Forelimb muscle (tissue), 1 donor: ENCODE results near the gene ERC2. TPM values are rescaled to one million over a fixed set of nuclear protein-coding genes. Genes with fewer than 3 reads are reported as not detected.
A peak's percentile ranks its signal among the peaks of the same experiment; 100 is the strongest.

Source experiments
- DNase-seq: peaks from one replicate; pipeline ENCODE4 v3.0.0-alpha.2; 2013; ENCODE audit warnings: low read depth
- polyA plus RNA-seq: library from polyadenylated mRNA; unstranded; fragments of 120-200 nt; gene quantifications from one replicate; pipeline ENCODE4 v1.2.1, GENCODE V29; 2013; ENCODE audit not compliant: insufficient read length

ERC2 gene
- polyA plus RNA-seq, 1 donor = 1.2 TPM

- no peak for DNase-seq
Measured at GRCh38 chr3:56123487-56123886, 344.8 kb downstream of the ERC2 start.

DNA sequence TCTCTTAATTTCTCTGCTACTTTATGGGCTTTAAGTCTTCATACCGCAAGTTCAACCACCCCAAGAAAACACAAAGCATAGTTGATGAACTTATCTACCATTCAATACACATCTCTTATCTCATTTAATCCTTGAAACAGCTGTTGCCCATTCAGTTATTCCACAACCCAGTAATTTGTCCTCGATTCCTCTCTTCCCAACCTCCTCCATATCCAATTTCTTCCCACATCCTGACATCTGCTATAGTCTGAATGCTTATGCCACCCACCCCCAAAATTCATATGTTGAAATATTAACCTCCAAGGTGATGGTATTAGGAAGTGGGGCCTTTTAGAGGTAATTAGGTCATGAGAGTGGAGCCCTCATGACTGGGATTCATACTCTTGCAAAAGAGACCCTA, 345.4 kb downstream of the ERC2 start:
- DNase-seq = no peak

DNA sequence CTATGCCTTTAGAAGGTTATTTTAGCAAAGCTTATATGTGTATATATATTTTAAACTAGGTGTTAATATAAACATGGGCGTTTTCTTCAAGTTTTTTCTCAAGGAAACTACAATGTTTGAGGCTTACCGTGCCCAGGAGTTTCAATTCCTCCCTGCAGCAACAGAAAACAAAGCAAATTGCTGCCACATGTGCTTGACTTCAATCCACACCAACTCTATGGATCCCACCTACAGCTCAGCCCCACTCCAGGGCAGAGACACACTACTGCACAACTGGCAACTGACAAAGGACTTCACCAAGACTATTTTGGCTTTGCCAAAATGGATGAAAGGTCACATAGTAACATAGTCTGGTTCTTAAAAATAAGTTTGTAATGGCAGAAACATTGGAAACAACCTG, 346.6 kb downstream of the ERC2 start:
- DNase-seq = no peak

- DNase-seq = no peak
Measured at GRCh38 chr3:56119575-56120349, 348.5 kb downstream of the ERC2 start.

- DNase-seq = no peak
Measured at GRCh38 chr3:56118968-56119367, 349.3 kb downstream of the ERC2 start.

GRCh38 chr3:56115698-56116097, 352.6 kb downstream of the ERC2 start:
- DNase-seq = no peak

- no peak for DNase-seq
Measured at GRCh38 chr3:56115199-56115598, 353.1 kb downstream of the ERC2 start.

- DNase-seq = no peak
Measured at GRCh38 chr3:56113908-56114307, 354.4 kb downstream of the ERC2 start.

GRCh38 chr3:56113231-56113630, 355.0 kb downstream of the ERC2 start:
- DNase-seq = no peak

DNA sequence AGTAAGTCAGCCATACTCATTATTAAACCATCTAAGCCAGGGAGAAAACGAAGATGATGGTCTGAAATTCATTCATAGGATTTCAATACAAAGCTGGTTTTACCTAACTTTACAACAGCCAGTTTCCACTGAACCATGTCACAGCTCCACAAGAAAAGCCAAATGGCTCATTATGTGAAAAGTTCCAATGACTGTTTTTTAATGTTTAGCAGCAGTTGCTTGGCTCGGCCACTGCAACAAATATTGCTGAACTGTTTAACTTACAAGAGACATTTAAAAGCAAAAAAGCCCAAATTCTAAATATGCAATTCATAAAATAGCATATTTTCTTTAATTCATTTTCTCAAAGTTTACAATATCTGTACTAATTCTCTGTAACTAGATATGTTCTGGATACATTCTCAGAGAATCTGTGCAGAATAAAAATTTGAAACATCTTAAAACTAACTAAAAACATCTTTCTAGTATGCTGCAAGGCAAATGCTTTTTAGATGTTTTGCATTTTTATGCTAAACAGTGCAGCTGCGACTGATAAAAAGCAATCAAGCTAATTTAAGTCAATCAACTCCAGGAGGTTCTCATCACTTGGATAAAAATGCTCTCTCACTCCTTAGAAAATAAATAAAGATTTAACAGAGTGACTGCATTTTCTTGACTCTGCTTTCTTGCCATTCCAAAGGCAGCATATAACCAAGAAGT, 356.5 kb downstream of the ERC2 start:
- DNase-seq = peak; percentile 31

- no peak for DNase-seq
Measured at GRCh38 chr3:56110886-56111285, 357.4 kb downstream of the ERC2 start.

DNA sequence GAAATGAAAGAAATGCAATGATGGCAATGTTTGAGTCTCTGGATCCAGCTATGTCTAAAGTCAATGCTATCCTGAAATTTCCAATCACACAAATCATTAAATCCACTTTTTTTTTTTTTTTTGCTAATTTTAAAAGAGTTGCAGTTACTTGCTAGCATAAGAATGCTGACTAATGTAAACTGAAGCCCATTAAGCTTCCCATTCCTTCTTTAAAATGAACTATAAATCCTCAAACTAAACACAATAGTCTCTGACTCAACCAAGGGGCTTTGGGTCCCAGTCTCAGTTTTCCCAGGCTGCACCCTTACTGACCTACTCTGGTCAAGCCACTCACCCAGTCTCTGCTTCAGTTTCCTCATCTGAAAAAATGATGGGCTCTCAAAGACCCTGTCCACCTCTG, 361.1 kb downstream of the ERC2 start:
- no peak for DNase-seq

GRCh38 chr3:56102032-56102431, 366.2 kb downstream of the ERC2 start:
- no peak for DNase-seq

DNA sequence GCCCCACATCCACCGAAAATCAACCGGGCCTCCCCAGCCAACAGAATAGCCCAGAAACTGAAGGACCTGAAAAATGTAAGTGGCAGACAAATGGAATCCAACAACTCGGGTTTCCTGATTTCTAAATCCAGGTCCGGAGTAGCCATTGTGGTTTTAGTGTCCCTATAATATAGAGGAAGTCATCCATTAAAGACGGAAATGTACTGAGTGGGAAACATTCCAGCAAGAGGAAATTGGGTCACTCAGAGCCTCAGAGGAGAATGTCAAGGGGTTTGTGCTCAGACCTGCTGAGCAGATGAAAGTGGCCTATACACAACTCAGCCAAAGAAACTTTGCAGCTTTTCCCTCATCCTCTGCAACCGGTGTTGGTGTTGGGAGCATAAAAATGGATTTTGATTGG, 366.7 kb downstream of the ERC2 start:
- no peak for DNase-seq

- peak; percentile 48 for DNase-seq
Measured at GRCh38 chr3:56096999-56097398, 371.3 kb downstream of the ERC2 start.

- DNase-seq = no peak
Measured at GRCh38 chr3:56094170-56094569, 374.1 kb downstream of the ERC2 start.

DNA sequence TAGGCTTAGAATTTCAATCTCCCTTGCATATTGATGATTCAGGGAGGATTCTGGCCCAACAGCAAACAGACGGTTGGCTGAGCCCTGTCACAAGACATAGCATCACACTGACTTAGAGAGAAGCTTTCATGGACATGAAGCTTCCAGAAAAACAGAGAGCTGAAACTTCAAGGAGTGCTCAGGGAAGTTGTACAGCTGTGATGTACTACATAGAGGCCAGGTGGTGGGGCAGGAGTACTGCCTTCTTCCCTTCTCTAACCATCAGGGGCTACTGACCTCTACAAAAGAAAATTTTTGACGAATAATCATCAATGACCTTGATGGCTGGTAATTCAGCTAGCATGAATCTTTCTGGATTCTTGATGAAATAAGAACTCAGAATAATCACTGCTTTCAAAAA, 378.5 kb downstream of the ERC2 start:
- no peak for DNase-seq

- DNase-seq = peak; percentile 11
Measured at GRCh38 chr3:56087451-56088053, 380.7 kb downstream of the ERC2 start.

- no peak for DNase-seq
Measured at GRCh38 chr3:56086355-56086754, 381.9 kb downstream of the ERC2 start.

GRCh38 chr3:56081246-56081645, 387.0 kb downstream of the ERC2 start:
- no peak for DNase-seq

DNA sequence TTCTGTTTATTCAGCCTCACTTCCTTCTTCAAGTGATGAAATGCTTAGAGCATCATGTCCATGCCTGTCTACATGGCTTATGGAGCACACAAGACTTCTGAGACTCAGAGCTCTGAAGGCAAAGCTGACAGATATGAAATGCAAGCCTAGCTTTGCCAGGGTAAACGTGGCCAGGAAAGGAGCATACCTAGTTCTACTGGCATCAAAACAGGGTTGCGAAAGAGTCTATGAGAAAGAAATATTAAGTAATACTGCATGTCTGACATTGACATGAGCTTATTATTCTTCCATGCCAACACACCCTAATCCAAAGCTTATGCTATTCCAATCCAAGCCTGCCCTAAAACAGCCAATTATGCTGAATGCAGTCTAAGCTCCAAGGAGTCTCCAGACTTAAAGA, 391.5 kb downstream of the ERC2 start:
- DNase-seq = no peak

GRCh38 chr3:56075089-56075488, 393.2 kb downstream of the ERC2 start:
- DNase-seq = no peak

GRCh38 chr3:56069766-56070165, 398.5 kb downstream of the ERC2 start:
- DNase-seq = no peak
